Measurements from ENCODE around the gene GXYLT1. TPM values are rescaled to one million over a fixed set of nuclear protein-coding genes. Genes with fewer than 3 reads are reported as not detected.

The GXYLT1 gene
- total RNA-seq, 1 donor from 2014 or later = 12.3 TPM

GRCh38 chr12:42186793-42187192 is 42.1 kb upstream of the GXYLT1 start:
- no peak overlapping the region for H3K4me3 ChIP-seq
- no peak overlapping the region for H3K27ac ChIP-seq
- TF ChIP-seq CTCF (IDR thresholded peaks at IDR 0.05) = no peak
- no peaks in the 10 kb centered on the region for H3K36me3 ChIP-seq
- H3K27me3 ChIP-seq = no peaks in the 10 kb centered on the region
- no peaks in the 10 kb centered on the region for H3K9me3 ChIP-seq
- intact Hi-C loops (cut with DNase I) = no loop called here
- no peak for DNase-seq (ENCODE audit: low spot score in 2 of 2)
- H3K4me1 ChIP-seq = no peaks in the 10 kb centered on the region

GRCh38 chr12:42182394-42182793 is 37.7 kb upstream of the GXYLT1 start:
- Histone ChIP-seq H3K27me3 (no peaks in the 10 kb centered on the region), H3K4me1 (no peaks in the 10 kb centered on the region), H3K4me3 (no peak overlapping the region), H3K9me3 (no peaks in the 10 kb centered on the region), H3K36me3 (no peaks in the 10 kb centered on the region), H3K27ac (no peak overlapping the region)
- intact Hi-C loops (cut with DNase I) = no loop called here
- TF ChIP-seq CTCF (IDR thresholded peaks at IDR 0.05) = no peak
- DNase-seq (ENCODE audit: low spot score in 2 of 2) = no peak

GRCh38 chr12:42180990-42181596 is 36.4 kb upstream of the GXYLT1 start:
- no peak for DNase-seq (ENCODE audit: low spot score in 2 of 2)

DNA sequence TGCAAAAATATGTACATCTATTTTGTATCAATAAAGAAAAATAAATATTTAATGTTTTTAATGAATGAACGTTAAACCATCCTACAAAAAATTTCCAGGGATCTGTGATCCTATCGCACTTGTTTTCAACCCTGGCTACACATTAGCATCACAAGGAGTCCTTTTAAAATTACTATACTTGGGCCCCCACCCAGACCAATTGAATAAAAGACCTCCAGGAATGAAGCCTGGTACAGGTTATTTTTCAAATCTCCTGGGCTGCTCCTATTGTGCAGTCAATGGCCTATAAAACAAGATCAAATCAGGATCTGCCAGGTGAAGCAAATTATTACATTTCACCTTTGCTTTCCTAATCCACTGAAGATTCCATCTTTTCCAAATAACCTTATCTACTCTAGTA is 33.4 kb upstream of the GXYLT1 start:
- TF ChIP-seq CTCF (IDR thresholded peaks at IDR 0.05) = no peak
- DNase-seq (ENCODE audit: low spot score in 2 of 2) = no peak
- H3K4me1 ChIP-seq = no peaks in the 10 kb centered on the region
- no peak overlapping the region for H3K27ac ChIP-seq
- H3K4me3 ChIP-seq = no peak overlapping the region
- no peaks in the 10 kb centered on the region for H3K36me3 ChIP-seq
- no peaks in the 10 kb centered on the region for H3K9me3 ChIP-seq
- no peaks in the 10 kb centered on the region for H3K27me3 ChIP-seq
- intact Hi-C loops (cut with DNase I) = no loop called here

More at GRCh38 chr12:42180990-42181596, 36.4 kb upstream of the GXYLT1 start:
- Histone ChIP-seq H3K4me1 (no peaks in the 10 kb centered on the region), H3K27ac (no peak overlapping the region), H3K4me3 (no peak overlapping the region), H3K9me3 (no peaks in the 10 kb centered on the region), H3K27me3 (no peaks in the 10 kb centered on the region), H3K36me3 (no peaks in the 10 kb centered on the region)
- TF ChIP-seq CTCF (IDR thresholded peaks at IDR 0.05) = no peak
- intact Hi-C loops (cut with DNase I) = no loop called here

DNA sequence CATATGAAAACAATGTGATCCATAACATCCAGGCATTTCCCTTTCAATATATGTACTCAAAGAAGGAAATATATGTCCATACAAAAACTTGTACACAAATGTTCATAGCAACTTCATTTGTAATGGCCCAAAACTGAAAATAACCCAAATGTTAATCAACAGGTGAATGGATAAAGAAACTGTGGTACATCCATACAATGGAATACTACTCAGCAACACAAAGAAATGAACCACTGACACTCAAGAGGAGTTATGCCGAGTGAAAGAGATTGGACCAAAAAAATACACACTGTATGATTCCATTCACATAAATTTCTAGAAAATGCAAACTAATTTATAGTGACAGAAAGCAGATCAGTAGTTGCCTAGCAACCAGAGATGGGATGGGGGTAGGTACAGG is 30.3 kb upstream of the GXYLT1 start:
- Histone ChIP-seq H3K27ac (no peak overlapping the region), H3K4me1 (no peaks in the 10 kb centered on the region), H3K9me3 (no peaks in the 10 kb centered on the region), H3K36me3 (peaks cover 0 to 8% of the 10 kb centered on the region in 2 donors), H3K27me3 (no peaks in the 10 kb centered on the region), H3K4me3 (no peak overlapping the region)
- no peak for TF ChIP-seq CTCF (IDR thresholded peaks at IDR 0.05)
- no peak for DNase-seq (ENCODE audit: low spot score in 2 of 2)
- intact Hi-C loops (cut with DNase I) = no loop called here
